Neuronal stem cell (in vitro differentiated cells): ENCODE data around the gene ATP11A.

Experiments used
- DNase-seq: peaks from one replicate; pipeline ENCODE4 v3.0.0-alpha.2; 2013; ENCODE audit warnings: low spot score
- H2AFZ ChIP-seq: one replicate; pipeline ENCODE4 v1.6.1; 2013; ENCODE audit warnings: mild to moderate bottlenecking, low read length, inconsistent platforms
- H2AK5ac ChIP-seq: 2 replicates; pipeline ENCODE4 v1.6.1; 2013; ENCODE audit warnings: low read depth, mild to moderate bottlenecking, inconsistent platforms, low read length, moderate library complexity, mixed read lengths
- H2BK120ac ChIP-seq: 2 replicates; pipeline ENCODE4 v1.6.1; 2013; ENCODE audit warnings: low read depth, mild to moderate bottlenecking, inconsistent platforms, low read length, moderate library complexity, mixed read lengths
- H2BK12ac ChIP-seq: one replicate; pipeline ENCODE4 v1.6.1; 2013; ENCODE audit warnings: low read length, inconsistent platforms
- H2BK15ac ChIP-seq: 2 replicates; pipeline ENCODE4 v1.6.1; 2013; ENCODE audit warnings: mild to moderate bottlenecking, low read length, inconsistent platforms, mixed read lengths
- H2BK5ac ChIP-seq: one replicate; pipeline ENCODE4 v1.6.1; 2013; ENCODE audit warnings: inconsistent platforms, mild to moderate bottlenecking, low read length, moderate library complexity
- H3K14ac ChIP-seq: one replicate; pipeline ENCODE4 v1.6.1; 2013; ENCODE audit warnings: low read length, inconsistent platforms
- H3K18ac ChIP-seq: 2 replicates; pipeline ENCODE4 v1.6.1; 2013; ENCODE audit warnings: low read length, inconsistent platforms
- H3K23ac ChIP-seq: 2 replicates; pipeline ENCODE4 v1.6.1; 2013; ENCODE audit warnings: low read depth, mild to moderate bottlenecking, mixed read lengths, low read length, inconsistent platforms; ENCODE audit not compliant: poor library complexity
- H3K27ac ChIP-seq: replicated peaks from 3 replicates; pipeline ENCODE4 v1.5.1; 2013; ENCODE audit warnings: low read length, inconsistent platforms
- H3K27me3 ChIP-seq, 3 experiments: 2 replicates each; pipeline ENCODE4 v1.6.1; 2013; ENCODE audit warnings: low read length in 3 of 3, mild to moderate bottlenecking in 2 of 3, inconsistent platforms in 1 of 3, low read depth in 1 of 3, mixed read lengths in 1 of 3, moderate library complexity in 1 of 3; ENCODE audit not compliant: control insufficient read depth in 3 of 3, insufficient read depth in 3 of 3
- H3K36me3 ChIP-seq, 2 donors: replicated peaks in 1 of 2; 2 replicates each; pipeline ENCODE4 v1.6.1; 2013; ENCODE audit warnings: low read length in 2 of 2; ENCODE audit not compliant: control insufficient read depth in 2 of 2, insufficient read depth in 2 of 2
- H3K4ac ChIP-seq: 2 replicates; pipeline ENCODE4 v1.6.1; 2013; ENCODE audit warnings: inconsistent platforms, mild to moderate bottlenecking, low read length, moderate library complexity
- H3K4me1 ChIP-seq, 2 donors: 1 replicate in 1 of 2; 2 replicates in 1 of 2; pipeline ENCODE4 v1.6.1; 2013; ENCODE audit warnings: low read length in 2 of 2, low read depth in 1 of 2; ENCODE audit not compliant: control insufficient read depth in 2 of 2, insufficient read depth in 1 of 2
- H3K4me2 ChIP-seq: one replicate; pipeline ENCODE4 v1.6.1; 2013; ENCODE audit warnings: mild to moderate bottlenecking, low read length, inconsistent platforms; ENCODE audit not compliant: insufficient read depth, poor library complexity, severe bottlenecking
- H3K4me3 ChIP-seq, 2 donors: 2 replicates each; pipeline ENCODE4 v1.5.1; 2013; ENCODE audit warnings: low read length in 2 of 2, mild to moderate bottlenecking in 2 of 2, inconsistent platforms in 1 of 2, moderate library complexity in 1 of 2
- H3K79me1 ChIP-seq: one replicate; pipeline ENCODE4 v1.6.1; 2013; ENCODE audit warnings: low read depth, mild to moderate bottlenecking, inconsistent platforms, low read length, moderate library complexity
- H3K9ac ChIP-seq: one replicate; pipeline ENCODE4 v1.6.1; 2013; ENCODE audit warnings: mild to moderate bottlenecking, low read depth, low read length, inconsistent platforms; ENCODE audit not compliant: poor library complexity
- H3K9me3 ChIP-seq, 2 donors: replicated peaks in 1 of 2; 2 replicates each; pipeline versions ENCODE3 to v1.6.1; 2013; ENCODE audit warnings: low read length in 2 of 2, mild to moderate bottlenecking in 2 of 2, inconsistent platforms in 1 of 2, low read depth in 1 of 2, mixed read lengths in 1 of 2, moderate library complexity in 1 of 2; ENCODE audit not compliant: control insufficient read depth in 2 of 2, insufficient read depth in 1 of 2
- H4K8ac ChIP-seq: one replicate; pipeline ENCODE4 v1.6.1; 2013; ENCODE audit warnings: low read depth, mild to moderate bottlenecking, inconsistent platforms, low read length, moderate library complexity
- H4K91ac ChIP-seq: one replicate; pipeline ENCODE4 v1.6.1; 2013; ENCODE audit warnings: low read length, low read depth, mild to moderate bottlenecking, inconsistent platforms; ENCODE audit not compliant: poor library complexity
- WGBS, 2 donors: extraction: QIAGEN DNeasy Blood & Tissue Kit; methylation state at CpG; one replicate each; pipeline ENCODE4 v1.1.7; 2013; ENCODE audit warnings: missing lambda C conversion rate in 2 of 2, mixed read lengths in 1 of 2; ENCODE audit not compliant: insufficient read length in 2 of 2, insufficient replicate concordance in 1 of 2; ENCODE audit errors: extremely low coverage in 2 of 2; 5-methylcytosine and 5-hydroxymethylcytosine counted together

The ATP11A gene

DNA sequence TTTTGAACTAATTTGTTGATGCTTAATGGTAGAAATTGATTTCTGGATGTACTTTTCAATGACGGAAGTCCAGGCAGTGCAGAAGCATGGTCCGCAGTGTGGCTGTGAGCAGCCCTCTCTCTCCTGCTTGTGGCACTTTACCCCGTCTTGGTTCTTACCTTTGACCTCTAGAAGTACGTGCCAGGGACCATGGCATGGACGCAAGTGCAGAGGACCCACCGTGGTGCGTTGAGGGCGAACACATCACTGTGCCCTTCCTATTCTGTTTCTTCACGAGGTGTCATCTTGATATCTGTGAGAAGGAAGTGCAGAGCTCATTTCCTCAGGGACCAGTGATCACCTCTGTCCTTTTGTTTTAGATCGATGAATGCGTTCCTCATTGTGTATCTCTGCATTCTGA lies 135.2 kb downstream of the ATP11A start:
- Histone ChIP-seq H3K4me1 (no peaks in the 10 kb centered on the region), H4K8ac (no peak overlapping the region), H3K23ac (no peak overlapping the region), H2BK15ac (no peak overlapping the region), H3K27me3 (no peaks in the 10 kb centered on the region), H2AK5ac (no peak overlapping the region), H3K9me3 (peaks cover 0 to 2% of the 10 kb centered on the region in 2 donors), H3K4ac (no peak overlapping the region), H3K36me3 (peaks cover 46 to 51% of the 10 kb centered on the region in 2 donors), H2BK12ac (no peak overlapping the region), H3K9ac (no peak overlapping the region), H2BK5ac (no peak overlapping the region), H2BK120ac (no peak overlapping the region), H3K4me2 (no peak overlapping the region), H3K4me3 (no peak overlapping the region), H3K18ac (no peak overlapping the region), H4K91ac (no peak overlapping the region), H3K14ac (no peak overlapping the region), H3K79me1 (no peaks in the 10 kb centered on the region), H3K27ac (no peak overlapping the region), H2AFZ (no peak overlapping the region)
- no peak for DNase-seq
- WGBS, 2 donors = no CpG with 5 or more reads among the region's 11 CpGs

GRCh38 chr13:112825875-112826274 lies 136.0 kb downstream of the ATP11A start:
- no peak overlapping the region for H2BK120ac ChIP-seq
- DNase-seq = no peak
- H3K9me3 ChIP-seq = peaks cover 0 to 2% of the 10 kb centered on the region in 2 donors
- no peak overlapping the region for H2AK5ac ChIP-seq
- H2BK12ac ChIP-seq = no peak overlapping the region
- no peak overlapping the region for H3K9ac ChIP-seq
- no CpG with 5 or more reads among the region's 6 CpGs for WGBS, 2 donors
- no peak overlapping the region for H3K23ac ChIP-seq
- no peak overlapping the region for H2AFZ ChIP-seq
- no peak overlapping the region for H3K4me3 ChIP-seq
- H3K79me1 ChIP-seq = no peaks in the 10 kb centered on the region
- no peak overlapping the region for H3K18ac ChIP-seq
- H3K14ac ChIP-seq = no peak overlapping the region
- H4K91ac ChIP-seq = no peak overlapping the region
- H3K36me3 ChIP-seq = peaks cover 40 to 45% of the 10 kb centered on the region in 2 donors
- no peak overlapping the region for H3K27ac ChIP-seq
- H3K4me1 ChIP-seq = no peaks in the 10 kb centered on the region
- H3K4ac ChIP-seq = no peak overlapping the region
- H2BK5ac ChIP-seq = no peak overlapping the region
- no peak overlapping the region for H3K4me2 ChIP-seq
- no peak overlapping the region for H4K8ac ChIP-seq
- H3K27me3 ChIP-seq = no peaks in the 10 kb centered on the region
- no peak overlapping the region for H2BK15ac ChIP-seq

GRCh38 chr13:112826565-112826964 lies 136.7 kb downstream of the ATP11A start:
- no CpG with 5 or more reads among the region's 14 CpGs for WGBS, 2 donors
- no peak overlapping the region for H3K18ac ChIP-seq
- no peak overlapping the region for H3K4me2 ChIP-seq

GRCh38 chr13:112828082-112828699 lies 138.4 kb downstream of the ATP11A start:
- WGBS, 2 donors = no CpG with 5 or more reads among the region's 19 CpGs
- Histone ChIP-seq H3K23ac (no peak overlapping the region), H2BK15ac (no peak overlapping the region), H3K27ac (no peak overlapping the region), H2BK12ac (no peak overlapping the region), H3K4me2 (no peak overlapping the region), H2AK5ac (no peak overlapping the region), H2AFZ (no peak overlapping the region), H3K4me1 (no peaks in the 10 kb centered on the region), H3K36me3 (peaks cover 57 to 62% of the 10 kb centered on the region in 2 donors), H3K18ac (no peak overlapping the region), H4K91ac (no peak overlapping the region), H4K8ac (no peak overlapping the region), H2BK120ac (no peak overlapping the region), H3K9ac (no peak overlapping the region), H3K14ac (no peak overlapping the region), H3K9me3 (peaks cover 0 to 10% of the 10 kb centered on the region in 2 donors), H3K4ac (no peak overlapping the region), H3K27me3 (no peaks in the 10 kb centered on the region), H3K4me3 (no peak overlapping the region), H2BK5ac (no peak overlapping the region), H3K79me1 (no peaks in the 10 kb centered on the region)
- no peak for DNase-seq

More at GRCh38 chr13:112826565-112826964, 136.7 kb downstream of the ATP11A start:
- Histone ChIP-seq H3K27me3 (no peaks in the 10 kb centered on the region), H3K14ac (no peak overlapping the region), H2AFZ (no peak overlapping the region), H3K4me1 (no peaks in the 10 kb centered on the region), H2BK15ac (no peak overlapping the region), H4K8ac (no peak overlapping the region), H4K91ac (no peak overlapping the region), H3K4me3 (no peak overlapping the region), H3K9ac (no peak overlapping the region), H2AK5ac (no peak overlapping the region), H3K9me3 (peaks cover 0 to 2% of the 10 kb centered on the region in 2 donors), H2BK5ac (no peak overlapping the region), H2BK120ac (no peak overlapping the region), H3K4ac (no peak overlapping the region), H3K79me1 (no peaks in the 10 kb centered on the region), H2BK12ac (no peak overlapping the region), H3K36me3 (peaks cover 47 to 51% of the 10 kb centered on the region in 2 donors), H3K27ac (no peak overlapping the region), H3K23ac (no peak overlapping the region)
- no peak for DNase-seq
